OCI-LY3 (cell line): ENCODE data around the gene HOPX.

ENCODE experiments used
- H2AFZ ChIP-seq: fragments of 200-600, 300-600 bp; shearing (Covaris generic); 2 replicates; pipeline ENCODE4 v1.6.0; 2014; ENCODE audit warnings: antibody characterized with exemption, low read depth, low read length
- H3K27ac ChIP-seq: fragments of 200-600, 300-600 bp; sonication (generic); 2 replicates; pipeline ENCODE4 v1.5.1; 2014; ENCODE audit warnings: mild to moderate bottlenecking, low read length, moderate library complexity, mixed read lengths
- H3K27me3 ChIP-seq: fragments of 200-600, 300-600 bp; sonication (generic); 2 replicates; pipeline ENCODE4 v1.6.1; 2014; ENCODE audit warnings: low read depth, low read length, mixed read lengths
- H3K36me3 ChIP-seq: fragments of 200-600, 300-600 bp; sonication (generic); replicated peaks from 2 replicates; pipeline ENCODE3; 2014; ENCODE audit warnings: low read depth, low read length, mixed read lengths
- H3K4me1 ChIP-seq: fragments of 300-600, 200-600 bp; sonication (generic); 2 replicates; pipeline ENCODE4 v1.6.1; 2014; ENCODE audit warnings: low read length, mixed read lengths
- H3K4me2 ChIP-seq: fragments of 200-600, 300-600 bp; sonication (generic); 2 replicates; pipeline ENCODE4 v1.6.1; 2014; ENCODE audit warnings: low read length, mixed read lengths
- H3K4me3 ChIP-seq: fragments of 300-600, 200-600 bp; sonication (generic); 2 replicates; pipeline ENCODE4 v1.5.1; 2014; ENCODE audit warnings: antibody characterized with exemption, mild to moderate bottlenecking, low read length, moderate library complexity
- H3K79me2 ChIP-seq: fragments of 300-600, 200-600 bp; shearing (Covaris generic); 2 replicates; pipeline ENCODE4 v1.6.1; 2014; ENCODE audit warnings: mild to moderate bottlenecking, low read length, mixed read lengths
- H3K9ac ChIP-seq: fragments of 300-600, 200-600 bp; shearing (Covaris generic); 2 replicates; pipeline ENCODE4 v1.6.0; 2014; ENCODE audit warnings: mild to moderate bottlenecking, low read length, moderate library complexity
- H3K9me3 ChIP-seq: fragments of 200-600, 300-600 bp; shearing (Covaris generic); 2 replicates; pipeline ENCODE4 v1.6.1; 2014; ENCODE audit warnings: low read length, mixed read lengths; ENCODE audit not compliant: insufficient read depth
- H4K20me1 ChIP-seq: fragments of 200-600, 300-600 bp; sonication (generic); 2 replicates; pipeline ENCODE4 v1.6.1; 2016; ENCODE audit warnings: low read length, mixed read lengths; ENCODE audit not compliant: insufficient read depth
- EZH2phosphoT487 ChIP-seq: fragments of 200-600 bp; shearing (Covaris generic); IDR thresholded peaks from 2 replicates; pipeline ENCODE4 v1.6.1; 2018; ENCODE audit warnings: antibody characterized with exemption, mixed run types, low read depth
- TF ChIP-seq, protein P1 (sequence below): fragments of 200-600, 300-600 bp; sonication (generic); IDR thresholded peaks from 2 replicates; pipeline ENCODE4 v1.5.1; 2014; ENCODE audit warnings: antibody characterized with exemption, low read length, low read depth

HOPX gene

DNA sequence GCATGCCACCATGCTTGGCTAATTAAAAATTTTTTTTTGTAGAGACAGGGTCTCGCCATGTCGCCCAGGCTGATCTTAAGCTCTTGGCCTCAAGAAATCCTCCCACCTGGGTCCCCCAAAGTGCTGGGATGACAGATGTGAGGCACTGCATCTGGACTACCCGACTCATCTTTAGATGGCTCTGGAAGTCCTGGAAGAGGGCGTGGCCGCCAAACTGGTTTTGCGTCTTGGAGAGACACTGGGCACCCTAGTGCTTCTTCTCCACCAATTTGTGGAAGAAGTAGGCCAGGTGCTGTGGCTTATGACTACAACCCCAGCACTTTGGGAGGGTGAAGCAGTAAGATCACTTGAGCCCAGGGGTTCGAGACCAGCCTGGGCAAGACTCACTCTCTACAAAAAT is 47.6 kb downstream of the HOPX start:
- Histone ChIP-seq H3K4me3 (no peak overlapping the region), H4K20me1 (no peaks in the 10 kb centered on the region), H3K27me3 (no peaks in the 10 kb centered on the region), H3K79me2 (no peaks in the 10 kb centered on the region), H3K9ac (no peak overlapping the region), H3K9me3 (no peaks in the 10 kb centered on the region), H3K4me1 (no peaks in the 10 kb centered on the region), H3K4me2 (no peak overlapping the region), H2AFZ (no peak overlapping the region), H3K27ac (no peak overlapping the region), H3K36me3 (no peaks in the 10 kb centered on the region)
- no peak for TF ChIP-seq EZH2phosphoT487
- TF ChIP-seq, protein P1, sequence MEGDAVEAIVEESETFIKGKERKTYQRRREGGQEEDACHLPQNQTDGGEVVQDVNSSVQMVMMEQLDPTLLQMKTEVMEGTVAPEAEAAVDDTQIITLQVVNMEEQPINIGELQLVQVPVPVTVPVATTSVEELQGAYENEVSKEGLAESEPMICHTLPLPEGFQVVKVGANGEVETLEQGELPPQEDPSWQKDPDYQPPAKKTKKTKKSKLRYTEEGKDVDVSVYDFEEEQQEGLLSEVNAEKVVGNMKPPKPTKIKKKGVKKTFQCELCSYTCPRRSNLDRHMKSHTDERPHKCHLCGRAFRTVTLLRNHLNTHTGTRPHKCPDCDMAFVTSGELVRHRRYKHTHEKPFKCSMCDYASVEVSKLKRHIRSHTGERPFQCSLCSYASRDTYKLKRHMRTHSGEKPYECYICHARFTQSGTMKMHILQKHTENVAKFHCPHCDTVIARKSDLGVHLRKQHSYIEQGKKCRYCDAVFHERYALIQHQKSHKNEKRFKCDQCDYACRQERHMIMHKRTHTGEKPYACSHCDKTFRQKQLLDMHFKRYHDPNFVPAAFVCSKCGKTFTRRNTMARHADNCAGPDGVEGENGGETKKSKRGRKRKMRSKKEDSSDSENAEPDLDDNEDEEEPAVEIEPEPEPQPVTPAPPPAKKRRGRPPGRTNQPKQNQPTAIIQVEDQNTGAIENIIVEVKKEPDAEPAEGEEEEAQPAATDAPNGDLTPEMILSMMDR: no peak

DNA sequence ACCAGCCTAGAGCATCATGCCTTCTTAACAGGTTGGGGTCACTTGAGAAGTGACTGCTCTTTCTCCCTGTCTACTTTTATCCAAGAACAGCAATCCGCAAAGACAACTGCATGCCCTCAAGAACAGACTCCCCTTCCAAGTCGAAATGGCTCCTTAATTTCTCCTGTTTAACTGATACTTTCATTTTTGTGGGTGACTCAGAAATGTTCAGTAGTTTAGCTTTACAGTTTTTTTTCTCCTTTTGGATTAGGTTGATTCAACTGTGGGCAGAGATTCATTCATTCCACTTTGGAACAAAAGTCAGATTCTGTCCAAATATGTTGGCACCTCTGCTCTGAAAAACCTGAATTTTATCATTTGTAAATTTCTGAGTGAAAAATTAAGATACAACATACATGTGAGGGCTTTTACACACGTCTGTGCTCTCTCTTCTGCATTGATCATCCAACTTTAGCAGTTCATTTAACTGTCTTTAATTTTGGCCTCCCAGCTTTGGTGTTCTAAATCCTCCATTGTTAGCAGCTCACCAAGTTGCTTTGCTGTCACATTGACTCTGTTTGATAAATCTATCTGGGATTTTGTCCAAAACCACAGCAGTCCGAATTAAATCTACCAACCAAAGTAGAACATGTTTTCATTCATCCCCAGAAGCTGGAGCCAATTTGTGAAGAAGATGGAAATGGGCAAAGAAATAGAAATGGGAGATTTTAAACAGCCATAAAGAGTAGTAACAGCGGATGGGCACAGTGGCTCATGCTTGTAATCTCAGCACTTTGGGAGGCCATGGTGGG is 50.0 kb downstream of the HOPX start:
- H3K4me2 ChIP-seq: no peak overlapping the region
- no peak overlapping the region for H3K27ac ChIP-seq
- no peaks in the 10 kb centered on the region for H3K36me3 ChIP-seq
- TF ChIP-seq EZH2phosphoT487: no peak
- TF ChIP-seq, protein P1: no peak
- no peaks in the 10 kb centered on the region for H3K79me2 ChIP-seq
- no peak overlapping the region for H2AFZ ChIP-seq
- 0 out of 2 replicates have a peak, but pooled peaks cover 5% of the 10 kb centered on the region for H3K9me3 ChIP-seq
- no peaks in the 10 kb centered on the region for H4K20me1 ChIP-seq
- H3K9ac ChIP-seq: no peak overlapping the region
- H3K4me3 ChIP-seq: no peak overlapping the region
- H3K27me3 ChIP-seq: no peaks in the 10 kb centered on the region
- no peaks in the 10 kb centered on the region for H3K4me1 ChIP-seq

DNA sequence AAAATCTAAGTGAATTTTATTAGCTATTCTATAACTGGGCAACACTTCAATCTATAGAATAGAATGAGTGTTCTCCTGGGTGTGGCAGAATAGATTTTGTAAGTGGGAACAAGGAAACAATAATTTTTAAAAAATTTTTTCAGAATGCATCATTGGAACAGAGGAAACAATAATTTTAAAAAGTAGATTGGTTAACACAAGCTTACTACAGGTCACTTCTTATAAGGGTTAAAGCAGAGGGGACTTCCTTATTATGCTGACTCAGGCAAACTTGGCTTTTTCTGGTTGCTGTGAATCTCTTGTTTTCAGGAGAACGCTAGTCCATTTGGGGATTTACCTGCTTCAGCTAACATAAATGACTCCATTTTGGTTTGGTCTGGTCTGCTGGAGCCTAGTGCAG is 52.5 kb downstream of the HOPX start:
- Histone ChIP-seq H3K36me3 (no peaks in the 10 kb centered on the region), H3K4me3 (no peak overlapping the region), H3K9me3 (0 out of 2 replicates have a peak, but pooled peaks cover 5% of the 10 kb centered on the region), H4K20me1 (no peaks in the 10 kb centered on the region), H3K4me1 (no peaks in the 10 kb centered on the region), H2AFZ (no peak overlapping the region), H3K79me2 (no peaks in the 10 kb centered on the region), H3K27ac (no peak overlapping the region), H3K4me2 (no peak overlapping the region), H3K9ac (no peak overlapping the region), H3K27me3 (no peaks in the 10 kb centered on the region)
- TF ChIP-seq, protein P1: no peak
- no peak for TF ChIP-seq EZH2phosphoT487

DNA sequence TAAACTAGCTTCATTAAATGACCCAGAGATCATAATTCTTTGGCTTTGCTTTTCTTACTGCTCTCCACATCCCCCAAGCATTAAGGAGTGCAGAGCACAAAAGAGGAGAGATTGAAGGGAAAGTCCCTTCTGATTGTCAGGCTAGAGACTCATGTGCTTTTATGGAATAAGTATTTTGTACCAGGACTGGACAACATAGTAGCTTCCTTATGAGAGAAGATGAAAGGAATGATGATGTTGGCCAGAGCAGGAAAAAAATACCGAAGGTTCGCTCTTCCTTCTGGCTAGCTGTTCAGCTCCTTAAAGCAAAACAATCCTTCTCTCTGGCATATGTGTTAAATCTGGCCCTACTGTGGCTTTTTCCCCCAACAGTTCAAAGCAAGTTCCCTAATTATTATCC is 53.1 kb downstream of the HOPX start:
- no peak overlapping the region for H2AFZ ChIP-seq
- H4K20me1 ChIP-seq: no peaks in the 10 kb centered on the region
- H3K27ac ChIP-seq: no peak overlapping the region
- no peaks in the 10 kb centered on the region for H3K27me3 ChIP-seq
- no peak overlapping the region for H3K9ac ChIP-seq
- no peaks in the 10 kb centered on the region for H3K36me3 ChIP-seq
- no peak overlapping the region for H3K4me3 ChIP-seq
- no peak overlapping the region for H3K4me2 ChIP-seq
- H3K79me2 ChIP-seq: no peaks in the 10 kb centered on the region
- no peaks in the 10 kb centered on the region for H3K4me1 ChIP-seq
- TF ChIP-seq EZH2phosphoT487: no peak
- TF ChIP-seq, protein P1: no peak
- H3K9me3 ChIP-seq: 0 out of 2 replicates have a peak, but pooled peaks cover 5% of the 10 kb centered on the region
